HG02588 (cell line): ENCODE results near the gene OVOL1.
"Not testable (repeated sequence)": the region's sequence is repeated elsewhere in the genome, so short reads cannot be mapped to it uniquely, and the experiment has no call there.

Source experiments
- ATAC-seq: cut with Tn5 transposase; IDR thresholded peaks from one replicate; pipeline ENCODE4 v1.9.1; 2021; ENCODE audit warnings: mild to moderate bottlenecking, moderate library complexity; ENCODE audit not compliant: unreplicated experiment

OVOL1 gene

GRCh38 chr11:65814131-65814985, 27.5 kb downstream of the OVOL1 start:
- ATAC-seq: no peak

GRCh38 chr11:65814986-65815565, 28.2 kb downstream of the OVOL1 start:
- no peak for ATAC-seq

- ATAC-seq: no peak
Observed at GRCh38 chr11:65816696-65817095, 29.8 kb downstream of the OVOL1 start.

GRCh38 chr11:65817312-65817834, 30.5 kb downstream of the OVOL1 start:
- no peak for ATAC-seq

GRCh38 chr11:65817835-65818680, 31.2 kb downstream of the OVOL1 start:
- ATAC-seq: peak; percentile 73

- ATAC-seq: no peak
Observed at GRCh38 chr11:65821107-65821506, 34.2 kb downstream of the OVOL1 start.

- no peak for ATAC-seq
Observed at GRCh38 chr11:65822776-65823528, 36.1 kb downstream of the OVOL1 start.

GRCh38 chr11:65826984-65827735, 40.3 kb downstream of the OVOL1 start:
- no peak for ATAC-seq

- no peak for ATAC-seq
Observed at GRCh38 chr11:65829459-65829858, 42.6 kb downstream of the OVOL1 start.

GRCh38 chr11:65832231-65832630, 45.4 kb downstream of the OVOL1 start:
- not testable (repeated sequence) for ATAC-seq

GRCh38 chr11:65833297-65834030, 46.6 kb downstream of the OVOL1 start, which contains the start of gene SNX32:
Gene SNX32, plus strand, starts transcription at chr11:65833963. Its CDS starts 103 bp downstream, at chr11:65834066.
- peak; percentile 93 for ATAC-seq

- ATAC-seq: no peak
Observed at GRCh38 chr11:65834202-65834601, 47.3 kb downstream of the OVOL1 start.

GRCh38 chr11:65842144-65842543, 55.3 kb downstream of the OVOL1 start:
- no peak for ATAC-seq

GRCh38 chr11:65843811-65844210, 56.9 kb downstream of the OVOL1 start:
- ATAC-seq: no peak

GRCh38 chr11:65844231-65844872, 57.5 kb downstream of the OVOL1 start:
- ATAC-seq: no peak
